Stimulated activated effector memory CD8-positive, alpha-beta T cell treated with anti-CD3 and anti-CD28 coated beads, Interleukin-12 subunit alpha, Interleukin-12 subunit beta, amount 100 ng/mL, for 72 hours (primary cell): ENCODE results near the gene DDX17.

Source experiments
- ATAC-seq: fragments of 150-1000 bp; cut with Tn5 transposase; 2 replicates; pipeline ENCODE4 v1.10.0; 2021
- DNase-seq, 2 donors: peaks; one replicate each; pipeline ENCODE4 v3.0.0; 2021 to 2022; ENCODE audit warnings: low spot score in 2 of 2
- H3K27ac Mint-ChIP-seq: one replicate; pipeline ENCODE4 v1.8.0; 2022; ENCODE audit warnings: mild to moderate bottlenecking, mixed read lengths
- H3K36me3 Mint-ChIP-seq: one replicate; pipeline ENCODE4 v1.8.0; 2022; ENCODE audit warnings: mild to moderate bottlenecking, mixed read lengths
- H3K4me1 Mint-ChIP-seq: one replicate; pipeline ENCODE4 v1.8.0; 2022; ENCODE audit warnings: mixed read lengths
- H3K4me3 Mint-ChIP-seq: one replicate; pipeline ENCODE4 v1.8.0; 2022; ENCODE audit warnings: mild to moderate bottlenecking, mixed read lengths
- H3K9me3 Mint-ChIP-seq: one replicate; pipeline ENCODE4 v1.8.0; 2022; ENCODE audit warnings: mixed read lengths

The DDX17 gene

DNA sequence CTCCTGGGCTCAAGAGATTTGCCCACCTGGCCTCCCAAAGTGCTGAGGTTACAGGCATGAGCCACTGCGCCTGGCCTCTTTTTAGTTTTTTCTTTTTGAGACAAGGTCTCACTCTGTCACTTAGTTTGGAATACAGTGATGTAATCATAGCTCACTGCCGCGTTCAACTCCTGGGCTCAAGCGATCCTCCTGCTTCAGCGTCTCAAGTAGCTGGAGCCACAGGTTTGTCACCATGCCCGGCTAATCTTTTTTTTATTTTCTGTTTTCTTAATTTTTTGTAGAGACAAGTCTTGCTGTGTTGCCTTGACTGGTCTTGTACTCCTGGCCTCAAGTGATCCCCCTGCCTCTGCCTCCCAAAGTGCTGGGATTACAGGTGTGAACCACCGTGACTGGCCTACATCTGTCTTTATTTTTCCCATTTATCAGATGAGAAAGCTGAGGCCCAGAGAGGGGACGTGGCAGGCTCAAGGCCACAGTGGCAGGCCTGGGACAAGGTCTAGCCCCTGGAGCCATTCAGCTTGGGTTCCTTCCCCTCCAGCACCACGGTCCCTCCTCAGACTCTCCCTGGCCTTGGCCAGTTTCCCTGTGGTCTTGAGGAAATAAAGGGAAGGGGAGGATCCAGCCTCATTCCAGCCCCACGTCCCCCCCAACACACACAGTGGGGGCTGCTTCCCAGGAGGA is 41.0 kb downstream of the DDX17 start:
- peaks cover 29% of the 10 kb centered on the region for H3K4me1 Mint-ChIP-seq
- no peak overlapping the region for H3K4me3 Mint-ChIP-seq
- ATAC-seq (no peak), DNase-seq (no peak)
- H3K27ac Mint-ChIP-seq, result no peak overlapping the region
- no peaks in the 10 kb centered on the region for H3K9me3 Mint-ChIP-seq
- no peaks in the 10 kb centered on the region for H3K36me3 Mint-ChIP-seq

DNA sequence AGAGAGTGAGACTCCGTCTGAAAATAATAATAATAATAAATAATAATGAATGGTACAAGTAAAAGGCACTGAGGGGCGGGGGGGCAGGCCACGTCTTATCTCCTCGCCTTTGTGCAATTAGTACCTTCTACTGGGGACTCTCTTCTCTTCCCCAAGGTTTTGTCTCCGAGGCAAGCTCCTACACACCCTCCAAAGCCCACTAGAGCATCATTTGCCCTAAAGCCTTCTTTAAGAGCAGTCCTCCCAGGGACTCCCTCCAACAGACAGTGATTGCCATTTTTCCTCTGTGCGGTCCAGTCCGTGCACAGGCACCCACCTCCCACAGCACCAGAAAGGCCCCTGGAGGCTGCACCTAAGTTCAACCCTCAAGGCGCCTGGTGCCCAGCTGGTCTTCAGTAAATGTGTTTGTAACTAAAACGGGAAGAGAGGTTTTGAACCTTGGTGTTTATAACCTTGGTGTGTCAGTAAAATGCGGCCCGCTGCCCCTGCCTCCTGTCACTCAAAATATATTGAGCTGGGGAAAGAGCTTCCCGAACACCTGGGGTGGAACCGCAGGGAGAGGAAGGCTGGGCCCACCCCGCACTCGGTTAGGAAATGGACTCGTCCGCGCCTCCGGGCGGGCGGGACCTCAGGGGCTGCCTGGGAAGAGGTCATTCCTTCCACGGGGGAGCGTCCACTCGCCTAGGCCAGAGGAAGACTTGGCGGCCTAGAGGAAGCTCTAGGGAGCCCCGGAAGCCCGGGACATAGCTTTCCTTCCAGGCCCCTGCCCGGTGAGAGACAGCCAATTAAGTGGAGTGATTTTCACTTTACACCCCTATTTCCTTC is 42.9 kb downstream of the DDX17 start:
- Mint-ChIP-seq H3K27ac (peak overlapping the region; percentile 34), H3K9me3 (no peaks in the 10 kb centered on the region), H3K36me3 (no peaks in the 10 kb centered on the region), H3K4me3 (no peak overlapping the region), H3K4me1 (peaks cover 29% of the 10 kb centered on the region)
- no peak for DNase-seq
- ATAC-seq, result no peak

DNA sequence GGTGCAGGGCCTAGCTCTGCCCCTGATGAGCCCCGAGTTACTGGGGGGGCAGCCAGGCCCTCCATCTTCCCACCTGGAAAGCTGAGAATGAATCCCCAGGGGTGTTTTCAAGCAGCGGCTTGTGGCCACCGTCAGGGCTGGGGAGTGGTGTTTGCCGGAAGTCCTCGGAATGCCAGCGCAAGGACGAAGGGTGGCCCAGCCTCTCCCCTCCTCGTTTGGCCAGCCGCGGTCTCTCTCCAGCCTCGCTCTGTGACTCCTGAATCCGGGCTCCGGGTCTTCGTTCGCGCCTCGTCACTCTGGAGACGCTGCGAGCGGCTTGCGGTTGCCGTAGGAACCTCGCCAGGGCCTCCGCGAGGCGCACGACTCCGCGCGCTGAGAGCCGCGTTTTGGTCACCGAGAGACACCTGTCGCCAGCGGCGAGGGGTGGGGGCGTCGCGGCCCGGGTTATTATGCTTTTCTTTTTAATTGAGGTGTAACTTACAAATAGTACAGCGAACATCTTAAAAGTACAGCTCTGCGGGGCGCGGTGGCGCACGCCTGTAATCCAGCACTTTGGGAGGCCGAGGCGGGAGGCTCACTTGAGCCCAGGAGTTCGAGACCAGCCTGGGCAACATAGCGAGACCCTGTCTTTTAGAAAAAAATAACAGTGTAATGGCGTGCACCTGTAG is 44.6 kb downstream of the DDX17 start:
- ATAC-seq (peak; percentile 75), DNase-seq (peak; percentile 40 to 77)
- no peaks in the 10 kb centered on the region for H3K9me3 Mint-ChIP-seq
- H3K4me3 Mint-ChIP-seq, result peak overlapping the region; percentile 15
- H3K36me3 Mint-ChIP-seq, result no peaks in the 10 kb centered on the region
- peaks cover 23% of the 10 kb centered on the region for H3K4me1 Mint-ChIP-seq
- H3K27ac Mint-ChIP-seq, result no peak overlapping the region

DNA sequence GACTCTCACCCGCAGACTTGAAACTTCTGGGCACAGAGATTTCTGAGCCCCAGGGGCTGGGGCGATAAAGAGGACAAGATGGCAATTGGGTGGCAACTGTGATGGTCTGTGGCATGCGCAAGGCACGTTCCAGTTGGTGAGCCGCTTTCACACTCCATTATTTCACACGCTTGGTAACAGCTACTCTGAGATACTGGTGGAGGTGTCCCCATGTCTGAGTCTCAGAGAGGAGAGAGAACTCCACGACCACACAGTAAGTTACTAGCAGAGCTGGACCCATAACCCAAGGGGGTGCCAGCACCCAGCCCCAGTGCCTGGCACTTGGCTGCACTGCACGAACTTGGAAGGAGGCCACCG is 45.1 kb downstream of the DDX17 start:
- Mint-ChIP-seq H3K4me1 (peaks cover 27% of the 10 kb centered on the region), H3K9me3 (no peaks in the 10 kb centered on the region), H3K4me3 (peak overlapping the region; percentile 15), H3K27ac (no peak overlapping the region), H3K36me3 (no peaks in the 10 kb centered on the region)
- DNase-seq, result no peak
- ATAC-seq, result peak; percentile 29

DNA sequence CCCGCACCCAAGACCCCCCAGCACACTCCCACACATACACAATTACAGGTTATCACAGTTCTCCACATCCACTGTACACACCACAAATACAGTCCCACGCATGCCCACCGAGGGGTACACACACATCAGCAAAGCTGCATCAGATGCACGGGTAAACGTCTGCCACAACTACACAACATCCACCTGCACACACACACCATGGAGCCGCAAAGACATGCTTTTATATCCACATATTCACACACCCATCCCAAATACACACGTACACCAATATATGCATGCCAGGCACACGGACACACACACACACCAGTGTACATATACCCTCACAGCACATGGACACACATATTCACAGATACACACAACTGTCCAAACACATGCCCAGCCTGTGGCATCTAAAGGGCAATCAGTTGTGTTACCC is 45.7 kb downstream of the DDX17 start:
- Mint-ChIP-seq H3K4me3 (no peak overlapping the region), H3K9me3 (no peaks in the 10 kb centered on the region), H3K36me3 (no peaks in the 10 kb centered on the region), H3K27ac (no peak overlapping the region), H3K4me1 (peaks cover 27% of the 10 kb centered on the region)
- DNase-seq (no peak), ATAC-seq (no peak)

DNA sequence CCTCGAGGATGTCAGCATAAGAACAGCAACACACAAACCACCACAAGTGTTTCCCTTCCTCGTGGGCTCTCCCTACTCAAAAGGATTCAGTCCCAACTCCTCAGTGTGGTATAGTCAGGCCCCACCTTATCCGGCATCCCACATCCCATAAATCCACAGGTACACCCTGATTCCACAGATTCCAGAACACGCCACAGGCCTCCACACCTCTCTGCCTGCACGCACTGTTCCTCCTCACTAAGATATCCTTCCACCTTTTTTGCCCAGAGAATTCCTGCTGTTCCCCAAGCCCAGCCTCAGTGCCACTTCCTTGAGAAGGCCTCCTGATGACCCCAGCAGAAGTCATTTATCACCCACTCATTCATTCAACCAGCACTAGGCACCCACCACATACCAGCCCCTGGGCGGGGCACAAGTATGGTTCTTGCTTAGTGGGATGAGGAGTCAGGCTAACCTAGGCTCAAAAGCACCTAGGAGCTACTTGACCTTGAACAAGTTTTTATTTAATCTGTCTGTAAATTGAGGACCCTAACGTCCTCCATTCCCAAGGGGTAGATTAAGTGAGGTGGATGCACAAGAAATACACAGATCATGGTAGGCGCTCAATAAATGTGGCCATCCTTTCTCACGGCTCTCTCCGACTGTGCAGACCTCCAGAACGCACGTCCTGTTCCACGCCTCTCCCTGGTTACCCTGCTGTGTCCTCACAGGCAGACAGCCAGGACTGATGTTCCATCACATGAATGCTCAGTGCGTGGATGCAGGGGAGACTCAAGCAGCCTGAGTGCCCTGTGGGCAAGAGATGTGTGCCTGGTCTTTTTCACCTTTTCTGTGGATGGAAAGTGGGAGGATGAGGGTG is 49.0 kb downstream of the DDX17 start:
- no peaks in the 10 kb centered on the region for H3K36me3 Mint-ChIP-seq
- no peak for ATAC-seq
- H3K4me1 Mint-ChIP-seq, result peaks cover 35% of the 10 kb centered on the region
- no peak for DNase-seq
- H3K27ac Mint-ChIP-seq, result no peak overlapping the region
- peak overlapping the region; percentile 60 for H3K4me3 Mint-ChIP-seq
- H3K9me3 Mint-ChIP-seq, result no peaks in the 10 kb centered on the region

DNA sequence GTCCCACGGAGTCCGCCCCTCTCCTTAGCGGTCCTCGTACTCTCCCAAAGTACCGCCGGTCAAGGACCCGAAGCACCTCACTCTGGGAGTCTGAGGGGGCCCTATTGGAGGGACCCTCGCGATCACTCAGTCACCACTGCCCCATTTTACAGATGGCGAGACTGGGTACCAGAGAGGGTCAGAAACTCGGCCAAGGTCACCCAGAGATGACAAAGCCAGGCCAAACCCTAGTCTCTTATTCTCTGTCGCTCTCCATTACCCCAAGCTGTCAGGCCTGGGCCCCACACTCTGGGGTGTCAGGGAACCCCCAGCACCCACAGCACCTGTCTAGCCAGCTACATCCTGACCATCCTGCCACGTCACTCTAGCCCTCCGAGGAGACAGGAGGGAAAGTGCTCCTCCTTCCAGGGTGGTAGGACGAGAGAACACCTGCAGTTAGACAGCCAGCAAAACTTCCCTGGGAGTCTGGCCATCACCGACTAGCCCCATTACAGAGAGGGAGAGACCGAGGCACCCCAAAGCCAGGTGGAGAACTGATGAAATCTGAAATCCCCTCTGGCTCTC is 49.8 kb downstream of the DDX17 start:
- Mint-ChIP-seq H3K4me3 (peak overlapping the region; percentile 60), H3K4me1 (peaks cover 30% of the 10 kb centered on the region), H3K36me3 (no peaks in the 10 kb centered on the region), H3K9me3 (no peaks in the 10 kb centered on the region), H3K27ac (no peak overlapping the region)
- ATAC-seq (no peak), DNase-seq (no peak)

DNA sequence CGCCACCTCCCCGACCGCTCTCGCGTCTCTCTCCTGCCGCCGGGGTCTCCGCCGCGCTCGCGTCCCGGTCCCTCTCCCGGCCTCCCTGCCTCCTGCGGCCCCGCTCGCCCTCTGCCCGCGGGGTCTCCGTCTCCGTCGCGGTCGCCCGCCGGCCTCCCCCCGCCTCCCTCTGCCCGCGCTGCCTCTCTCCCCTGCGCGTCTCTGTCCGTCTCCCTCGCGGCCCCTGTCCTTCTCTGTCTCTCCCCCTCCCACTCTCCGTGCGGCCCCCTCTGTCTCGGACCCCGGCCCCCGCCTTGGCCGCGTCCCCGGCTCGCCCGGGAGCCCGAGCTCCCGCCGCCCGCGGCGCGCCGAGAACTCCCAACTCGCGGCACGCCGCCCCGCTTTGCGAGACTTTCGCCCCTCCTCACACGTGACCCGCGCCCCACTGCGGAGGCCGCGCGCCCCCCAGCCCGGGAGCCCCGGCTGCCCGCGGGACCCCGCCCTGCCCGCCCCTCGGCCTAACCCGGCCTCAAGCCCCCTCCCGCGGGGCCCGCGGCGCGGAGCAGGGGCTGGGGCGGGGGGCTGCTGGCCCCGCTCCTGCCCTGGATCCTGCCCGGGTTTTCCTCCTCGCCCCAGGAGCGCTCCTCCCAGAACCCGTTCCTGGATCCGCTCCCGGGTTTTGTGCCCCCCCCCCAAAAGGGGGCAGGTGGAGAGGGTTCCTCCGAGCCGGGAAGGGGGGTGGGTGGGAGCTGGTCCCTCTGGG is 50.4 kb downstream of the DDX17 start:
- H3K36me3 Mint-ChIP-seq, result no peaks in the 10 kb centered on the region
- peak overlapping the region; percentile 60 for H3K4me3 Mint-ChIP-seq
- no peaks in the 10 kb centered on the region for H3K9me3 Mint-ChIP-seq
- H3K4me1 Mint-ChIP-seq, result peaks cover 24% of the 10 kb centered on the region
- ATAC-seq (no peak), DNase-seq (no peak)
- H3K27ac Mint-ChIP-seq, result no peak overlapping the region

DNA sequence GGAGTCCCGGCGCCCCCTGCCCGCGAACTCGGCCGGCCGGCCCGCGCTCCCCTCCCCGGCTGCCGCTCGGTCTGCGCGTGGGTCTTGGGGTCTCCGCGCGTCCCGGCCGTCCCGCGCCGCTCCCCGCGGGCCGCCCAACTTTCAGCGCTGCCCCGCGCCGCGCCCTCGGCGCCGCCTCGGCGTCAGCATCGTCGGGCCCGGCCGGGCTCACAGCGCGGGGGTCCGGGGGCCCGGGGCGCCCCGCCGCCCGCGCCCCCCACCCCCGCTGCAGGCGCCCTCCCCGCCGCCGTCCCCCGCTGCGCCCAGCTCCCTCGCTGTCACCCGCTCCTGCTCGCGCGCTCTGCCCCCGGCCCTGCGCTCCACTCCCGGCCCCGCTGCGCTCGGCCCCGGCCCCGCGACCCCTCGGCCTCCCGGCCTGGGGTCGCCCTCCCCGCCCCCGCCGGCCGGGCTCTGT is 51.0 kb downstream of the DDX17 start, which contains the start of gene KCNJ4:
TSS of gene KCNJ4 (minus strand) at position 124 of the 454 bp plus-strand sequence. CDS start 27,067 bp downstream, outside the sequence.
- Mint-ChIP-seq H3K27ac (no peak within 1 kb of the TSS), H3K4me3 (peak within 1 kb of the TSS; percentile 60), H3K4me1 (peaks cover 19% of the 10 kb centered on the region), H3K9me3 (no peaks in the 10 kb centered on the region), H3K36me3 (no peaks in the 10 kb centered on the region)
- DNase-seq, result no peak
- no peak for ATAC-seq

DNA sequence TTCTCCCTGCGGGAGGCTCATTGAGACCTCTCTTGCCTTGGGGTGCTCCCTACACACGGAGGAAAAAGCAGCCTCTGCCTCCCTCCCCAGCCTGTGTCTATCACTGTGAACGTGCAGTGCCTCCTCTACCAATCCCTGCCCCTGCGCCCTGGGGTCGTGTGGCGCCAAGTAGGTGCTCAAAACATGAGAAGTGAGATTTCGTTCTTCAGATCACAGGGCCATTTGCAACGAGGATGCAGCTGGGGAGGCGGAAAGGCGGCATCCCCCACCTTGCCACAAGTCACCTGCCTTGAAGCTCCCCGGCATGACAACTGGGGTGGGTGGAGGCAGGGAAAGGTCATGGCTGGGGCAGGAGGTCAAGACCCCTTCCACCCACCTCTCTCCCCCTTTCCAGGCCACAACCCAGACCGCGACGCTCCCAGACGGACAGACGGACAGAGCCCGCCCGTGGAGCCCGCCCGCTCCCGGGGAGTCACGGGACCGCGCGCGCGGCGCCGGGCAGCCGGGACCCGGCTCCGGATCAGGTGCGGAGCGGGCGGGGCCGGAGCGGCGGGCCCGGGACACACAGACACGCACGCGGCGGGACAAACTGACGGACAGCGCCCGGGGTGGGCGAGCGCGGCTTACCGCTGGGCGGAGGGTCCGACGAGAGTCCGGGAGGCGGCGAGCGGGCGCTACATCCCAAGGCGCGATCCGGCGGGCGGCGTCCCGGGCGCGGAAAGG is 51.6 kb downstream of the DDX17 start:
- Mint-ChIP-seq H3K4me1 (peaks cover 19% of the 10 kb centered on the region), H3K4me3 (peak overlapping the region; percentile 55), H3K36me3 (no peaks in the 10 kb centered on the region), H3K9me3 (no peaks in the 10 kb centered on the region), H3K27ac (no peak overlapping the region)
- DNase-seq (no peak), ATAC-seq (peak; percentile 34)

DNA sequence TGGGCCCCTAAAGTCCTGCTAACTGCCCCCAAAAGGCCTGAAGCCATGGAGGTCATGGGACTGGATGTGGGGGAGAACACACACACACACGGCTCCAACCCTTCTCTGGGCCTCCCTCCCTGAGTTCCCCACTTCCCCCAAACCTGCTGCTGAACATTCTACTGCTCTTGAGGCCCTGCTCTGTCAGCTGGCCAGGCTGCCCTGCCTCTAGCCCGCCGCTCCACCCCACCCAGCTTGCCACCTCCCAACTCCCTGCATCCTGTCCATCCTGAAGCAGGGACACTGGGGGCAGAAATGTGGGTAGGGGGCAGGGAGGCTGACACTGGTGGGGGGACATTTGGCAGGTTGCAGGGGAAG is 52.1 kb downstream of the DDX17 start:
- peaks cover 19% of the 10 kb centered on the region for H3K4me1 Mint-ChIP-seq
- no peak for DNase-seq
- H3K36me3 Mint-ChIP-seq, result no peaks in the 10 kb centered on the region
- peak overlapping the region; percentile 55 for H3K4me3 Mint-ChIP-seq
- no peak overlapping the region for H3K27ac Mint-ChIP-seq
- no peak for ATAC-seq
- H3K9me3 Mint-ChIP-seq, result no peaks in the 10 kb centered on the region

DNA sequence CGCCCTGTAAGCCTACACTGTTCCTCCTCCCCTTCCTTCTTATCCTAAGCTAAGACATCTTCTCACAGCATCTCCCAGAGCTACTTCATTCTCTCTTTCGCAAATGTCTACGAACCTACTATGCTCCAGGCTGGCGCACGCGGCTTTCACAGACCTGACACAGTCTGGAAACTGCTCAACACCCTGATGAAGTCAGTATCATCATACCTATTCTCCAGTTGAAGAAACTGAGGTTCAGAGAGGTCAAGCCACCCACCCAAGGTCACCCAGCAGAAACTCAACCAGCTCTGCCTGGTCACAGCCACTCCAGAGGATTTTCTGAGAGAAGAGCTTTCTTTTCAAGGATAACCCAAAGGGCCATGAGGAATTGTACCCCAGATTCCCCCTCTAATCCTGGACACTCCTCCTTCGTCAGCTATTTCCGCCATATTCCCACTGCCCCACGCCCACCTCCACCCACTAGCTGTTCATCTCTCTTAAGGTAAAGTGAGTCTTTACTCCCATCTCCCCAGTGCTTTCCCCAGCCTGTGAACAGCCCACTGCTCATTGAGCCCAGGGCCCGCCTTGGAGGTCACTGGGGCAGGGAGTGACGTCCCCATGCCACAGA is 52.9 kb downstream of the DDX17 start:
- Mint-ChIP-seq H3K4me3 (no peak overlapping the region), H3K9me3 (no peaks in the 10 kb centered on the region), H3K27ac (no peak overlapping the region), H3K4me1 (peaks cover 19% of the 10 kb centered on the region), H3K36me3 (no peaks in the 10 kb centered on the region)
- DNase-seq (no peak), ATAC-seq (no peak)

DNA sequence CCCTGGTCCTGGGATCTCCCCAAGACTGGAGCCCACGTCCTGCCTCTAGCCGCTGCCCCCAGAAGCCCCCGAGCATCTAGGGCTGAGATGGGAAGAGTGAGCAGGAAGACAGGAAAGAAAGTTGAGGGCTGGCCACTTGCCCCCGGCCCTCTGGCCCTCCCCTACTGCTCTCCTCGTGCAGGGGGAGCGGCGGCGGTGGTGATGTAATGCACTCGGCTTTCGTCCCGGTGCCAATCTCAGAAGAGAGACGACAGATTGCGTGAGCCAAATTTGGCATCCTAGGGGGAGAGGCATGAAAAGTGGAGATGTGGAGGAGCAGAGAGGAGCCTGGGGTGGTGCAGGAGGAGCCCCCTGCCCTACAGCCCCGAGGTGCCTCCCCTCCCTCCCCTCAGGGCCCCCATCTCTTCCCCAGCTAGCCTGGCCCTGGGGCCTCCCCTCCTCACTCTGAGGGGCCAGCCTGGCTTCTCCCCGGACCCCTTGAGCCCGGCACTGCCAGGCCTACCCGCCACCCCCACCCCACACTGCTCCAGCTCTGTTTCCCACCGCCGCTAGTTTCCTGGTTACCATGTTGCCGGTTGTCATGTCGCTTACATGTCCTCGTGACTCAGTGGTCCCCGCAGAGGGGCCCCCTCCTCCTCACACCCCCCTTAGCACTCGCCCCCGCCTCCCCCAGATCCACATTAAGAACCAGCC is 53.6 kb downstream of the DDX17 start:
- Mint-ChIP-seq H3K4me1 (peaks cover 19% of the 10 kb centered on the region), H3K4me3 (no peak overlapping the region), H3K36me3 (no peaks in the 10 kb centered on the region), H3K27ac (no peak overlapping the region), H3K9me3 (no peaks in the 10 kb centered on the region)
- DNase-seq (no peak), ATAC-seq (no peak)
